ENCODE measurements around the gene MYZAP.

GRCh38 chr15:57570340-57570739 is 21.4 kb upstream of the MYZAP start:
- TF ChIP-seq POLR2A (IDR thresholded peaks at IDR 0.05; ENCODE audit: low read depth, low read length), result no peak
- TF ChIP-seq CTCF (conservative IDR thresholded peaks at IDR 0.05; ENCODE audit: low read depth, low read length), result no peak
- no peak for TF ChIP-seq NFE2L2 (IDR thresholded peaks at IDR 0.05; ENCODE audit: low read depth, low read length)
- TF ChIP-seq USF2 (IDR thresholded peaks at IDR 0.05; ENCODE audit: low read depth, low read length), result no peak
- TF ChIP-seq, protein P1, sequence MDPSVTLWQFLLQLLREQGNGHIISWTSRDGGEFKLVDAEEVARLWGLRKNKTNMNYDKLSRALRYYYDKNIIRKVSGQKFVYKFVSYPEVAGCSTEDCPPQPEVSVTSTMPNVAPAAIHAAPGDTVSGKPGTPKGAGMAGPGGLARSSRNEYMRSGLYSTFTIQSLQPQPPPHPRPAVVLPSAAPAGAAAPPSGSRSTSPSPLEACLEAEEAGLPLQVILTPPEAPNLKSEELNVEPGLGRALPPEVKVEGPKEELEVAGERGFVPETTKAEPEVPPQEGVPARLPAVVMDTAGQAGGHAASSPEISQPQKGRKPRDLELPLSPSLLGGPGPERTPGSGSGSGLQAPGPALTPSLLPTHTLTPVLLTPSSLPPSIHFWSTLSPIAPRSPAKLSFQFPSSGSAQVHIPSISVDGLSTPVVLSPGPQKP (IDR thresholded peaks at IDR 0.05; ENCODE audit: borderline replicate concordance, low read depth, low read length), result no peak
- TF ChIP-seq RFX5 (IDR thresholded peaks at IDR 0.05; ENCODE audit: low read depth, low read length), result no peak
- TF ChIP-seq FOS (IDR thresholded peaks at IDR 0.05; ENCODE audit: low read depth, low read length), result no peak
- no peak for TF ChIP-seq CEBPB (IDR thresholded peaks at IDR 0.05; ENCODE audit: low read depth, low read length)
- no peak for TF ChIP-seq RCOR1 (IDR thresholded peaks at IDR 0.05; ENCODE audit: insufficient replicate concordance, low read length)
- no peak for TF ChIP-seq CHD1 (IDR thresholded peaks at IDR 0.05; ENCODE audit: low read depth, low read length)
- TF ChIP-seq RAD21 (IDR thresholded peaks at IDR 0.05; ENCODE audit: low read length), result no peak
- no peak for TF ChIP-seq MAFK (IDR thresholded peaks at IDR 0.05; ENCODE audit: low read depth, low read length)
- TF ChIP-seq MXI1 (IDR thresholded peaks at IDR 0.05; ENCODE audit: borderline replicate concordance, low read depth, low read length), result no peak
- no peak for TF ChIP-seq MAZ (IDR thresholded peaks at IDR 0.05; ENCODE audit: borderline replicate concordance, low read depth, low read length)
